Lung (tissue), 12 donors: ENCODE results near the gene MIB1. TPM values are rescaled to one million over a fixed set of nuclear protein-coding genes. Genes with fewer than 3 reads are reported as not detected.
"Not testable (repeated sequence)": the region's sequence is repeated elsewhere in the genome, so short reads cannot be mapped to it uniquely, and the experiment has no call there.

Source experiments
- ATAC-seq: fragments of 200-7000 bp; cut with Tn5 transposase; one replicate; pipeline ENCODE4 v1.9.1; 2020; ENCODE audit warnings: moderate number of reproducible peaks; ENCODE audit not compliant: insufficient read depth, low FRiP score
- DNase-seq, 3 donors: peaks; one replicate each; pipeline ENCODE4 v3.0.0-alpha.2; 2013 to 2017
- H3K27ac ChIP-seq, 2 donors: one replicate each; pipeline ENCODE4 v1.5.1; 2013; ENCODE audit warnings: mild to moderate bottlenecking in 2 of 2, moderate library complexity in 2 of 2, control low read depth in 1 of 2, inconsistent platforms in 1 of 2, low read depth in 1 of 2, low read length in 1 of 2
- H3K27me3 ChIP-seq, 3 donors: one replicate each; pipeline ENCODE4 v1.5.1; 2013; ENCODE audit warnings: low read length in 2 of 3; ENCODE audit not compliant: control insufficient read depth in 3 of 3, insufficient read depth in 3 of 3
- H3K36me3 ChIP-seq, 4 donors: one replicate each; pipeline ENCODE4 v1.5.1; 2013; ENCODE audit warnings: low read length in 4 of 4, mild to moderate bottlenecking in 1 of 4, moderate library complexity in 1 of 4; ENCODE audit not compliant: control insufficient read depth in 4 of 4, insufficient read depth in 4 of 4
- H3K4me1 ChIP-seq, 5 donors: one replicate each; pipeline ENCODE4 v1.5.1; 2013; ENCODE audit warnings: low read length in 5 of 5, mild to moderate bottlenecking in 2 of 5, moderate library complexity in 1 of 5; ENCODE audit not compliant: control insufficient read depth in 5 of 5, insufficient read depth in 5 of 5
- H3K4me3 ChIP-seq: one replicate; pipeline ENCODE4 v1.5.1; 2013; ENCODE audit warnings: mild to moderate bottlenecking, control low read depth, moderate library complexity
- H3K9ac ChIP-seq, 2 donors: one replicate each; pipeline ENCODE4 v1.5.1; 2013; ENCODE audit warnings: low read length in 2 of 2, control low read depth in 1 of 2; ENCODE audit not compliant: insufficient read depth in 1 of 2
- H3K9me3 ChIP-seq, 4 donors: one replicate each; pipeline ENCODE4 v1.5.1; 2013; ENCODE audit warnings: low read length in 3 of 4, mild to moderate bottlenecking in 1 of 4, moderate library complexity in 1 of 4; ENCODE audit not compliant: control insufficient read depth in 4 of 4, insufficient read depth in 3 of 4
- WGBS, 2 donors: extraction: QIAGEN DNeasy Blood & Tissue Kit; methylation state at CpG; one replicate each; pipeline ENCODE4 v1.1.7; 2013; 5-methylcytosine and 5-hydroxymethylcytosine counted together
- polyA plus RNA-seq, 2 donors: library from polyadenylated mRNA; stranded (reverse); fragments of 200-250 nt; gene quantifications; one replicate each; pipeline ENCODE4 v1.2.1, GENCODE V29; 2013
- total RNA-seq, 2 donors: library from RNA; depleted of rRNA in 1 of 2; stranded (reverse); fragments of >200 nt in 1 of 2; gene quantifications; one replicate each; pipeline ENCODE4 v1.2.1, GENCODE V29; 2014 to 2021
- TF ChIP-seq, protein P1 (sequence below): IDR thresholded peaks from 2 replicates; pipeline ENCODE4 v1.5.1; 2012; ENCODE audit warnings: mild to moderate bottlenecking; ENCODE audit errors: control extremely low read depth, extremely low read depth
- donor health status: control.
- donor health status: control.
- donor health status: Bipolar disorder and iron deficiency.
- donor health status: healthy.
- donor health status: DM: yes; HTN: yes; CAD: no.

The MIB1 gene
- total and polyA plus RNA-seq, 4 donors = 4.5 to 62.0 (median 15.5) TPM

DNA sequence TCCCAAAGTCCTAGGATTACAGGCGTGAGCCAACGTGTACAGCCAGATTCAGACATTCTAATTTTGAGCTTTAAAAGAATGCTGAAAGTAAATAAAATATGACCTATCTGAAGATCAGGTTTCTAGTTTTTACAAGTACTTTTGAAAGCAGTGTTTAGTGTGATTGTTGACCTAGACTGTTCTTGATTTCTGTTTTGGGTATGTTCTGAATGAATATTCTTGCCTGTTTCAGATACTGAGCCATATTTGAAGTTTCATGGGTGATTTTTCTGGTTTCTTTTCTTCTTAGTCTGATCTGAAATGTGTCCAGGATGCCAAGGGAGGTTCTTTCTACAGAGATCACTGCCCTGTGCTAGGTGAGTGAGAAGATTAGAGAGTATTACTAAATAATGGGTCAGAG lies 37.2 kb downstream of the MIB1 start:
- Histone ChIP-seq H3K9ac (no peak overlapping the region), H3K36me3 (peaks cover 9 to 27% (median 16%) of the 10 kb centered on the region in 4 donors), H3K4me1 (no peaks in the 10 kb centered on the region), H3K27ac (no peak overlapping the region), H3K27me3 (no peaks in the 10 kb centered on the region), H3K9me3 (no peaks in the 10 kb centered on the region), H3K4me3 (no peak overlapping the region)
- WGBS, 2 donors = 64 to 91% methylated on average over 2 of the region's 2 CpGs
- TF ChIP-seq, protein P1, sequence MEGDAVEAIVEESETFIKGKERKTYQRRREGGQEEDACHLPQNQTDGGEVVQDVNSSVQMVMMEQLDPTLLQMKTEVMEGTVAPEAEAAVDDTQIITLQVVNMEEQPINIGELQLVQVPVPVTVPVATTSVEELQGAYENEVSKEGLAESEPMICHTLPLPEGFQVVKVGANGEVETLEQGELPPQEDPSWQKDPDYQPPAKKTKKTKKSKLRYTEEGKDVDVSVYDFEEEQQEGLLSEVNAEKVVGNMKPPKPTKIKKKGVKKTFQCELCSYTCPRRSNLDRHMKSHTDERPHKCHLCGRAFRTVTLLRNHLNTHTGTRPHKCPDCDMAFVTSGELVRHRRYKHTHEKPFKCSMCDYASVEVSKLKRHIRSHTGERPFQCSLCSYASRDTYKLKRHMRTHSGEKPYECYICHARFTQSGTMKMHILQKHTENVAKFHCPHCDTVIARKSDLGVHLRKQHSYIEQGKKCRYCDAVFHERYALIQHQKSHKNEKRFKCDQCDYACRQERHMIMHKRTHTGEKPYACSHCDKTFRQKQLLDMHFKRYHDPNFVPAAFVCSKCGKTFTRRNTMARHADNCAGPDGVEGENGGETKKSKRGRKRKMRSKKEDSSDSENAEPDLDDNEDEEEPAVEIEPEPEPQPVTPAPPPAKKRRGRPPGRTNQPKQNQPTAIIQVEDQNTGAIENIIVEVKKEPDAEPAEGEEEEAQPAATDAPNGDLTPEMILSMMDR = no peak
- peak in 1 of 3 donors; percentile 11 for DNase-seq
- ATAC-seq = no peak

DNA sequence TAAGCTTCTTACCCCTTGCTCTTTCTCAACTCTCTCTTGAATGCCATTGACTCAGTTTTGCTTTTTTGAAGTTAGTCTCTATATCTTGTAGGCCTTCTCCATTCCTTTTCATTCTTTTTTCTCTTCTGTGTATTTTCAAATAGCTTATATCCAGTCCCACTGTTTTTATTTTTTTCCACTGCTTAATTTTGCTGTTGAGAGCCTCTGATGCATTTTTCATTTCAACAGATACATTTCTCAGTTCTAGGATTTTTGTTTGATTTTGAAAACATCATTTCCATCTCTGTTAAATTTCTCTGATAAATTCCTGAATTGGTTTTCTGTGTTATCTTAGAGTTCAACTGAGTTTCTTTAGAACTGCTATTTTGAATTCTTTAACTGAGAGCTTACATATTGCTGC lies 45.9 kb downstream of the MIB1 start:
- Histone ChIP-seq H3K4me1 (no peaks in the 10 kb centered on the region), H3K9ac (no peak overlapping the region), H3K36me3 (peaks cover 2 to 53% (median 31%) of the 10 kb centered on the region in 4 donors), H3K27ac (no peak overlapping the region), H3K27me3 (no peaks in the 10 kb centered on the region), H3K9me3 (peaks cover 0 to 3% (median under 1%) of the 10 kb centered on the region in 4 donors), H3K4me3 (no peak overlapping the region)
- ATAC-seq (no peak), DNase-seq (peak in 1 of 3 donors; percentile 9)
- TF ChIP-seq, protein P1 = no peak

DNA sequence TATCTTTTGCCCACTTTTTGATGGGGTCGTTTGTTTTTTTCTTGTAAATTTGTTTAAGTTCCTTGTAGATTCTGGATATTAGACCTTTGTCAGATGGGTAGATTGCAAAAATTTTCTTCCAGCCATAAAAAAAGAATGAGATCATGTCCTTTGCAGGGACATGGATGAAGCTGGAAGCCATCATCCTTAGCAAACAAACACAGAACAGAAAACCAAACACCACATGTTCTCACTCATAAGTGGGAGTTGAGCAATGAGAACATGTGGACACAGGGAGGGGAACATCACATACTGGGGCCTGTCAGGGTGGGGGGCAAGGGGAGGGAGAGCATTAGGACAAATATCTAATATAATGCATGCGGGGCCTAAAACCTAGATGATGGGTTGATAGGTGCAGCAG lies 55.5 kb downstream of the MIB1 start:
- WGBS, 2 donors = 85 to 88% methylated on average over 2 of the region's 2 CpGs
- H3K27ac ChIP-seq, H3K9ac ChIP-seq, H3K36me3 ChIP-seq, H3K9me3 ChIP-seq, ATAC-seq, H3K4me1 ChIP-seq, H3K27me3 ChIP-seq, H3K4me3 ChIP-seq, DNase-seq: not testable (repeated sequence)

- DNase-seq (no peak), ATAC-seq (no peak)
- TF ChIP-seq, protein P1 = no peak
- Histone ChIP-seq H3K9ac (no peak overlapping the region), H3K27me3 (no peaks in the 10 kb centered on the region), H3K9me3 (no peaks in the 10 kb centered on the region), H3K36me3 (peaks cover 0 to 5% (median 3%) of the 10 kb centered on the region in 4 donors), H3K4me1 (no peaks in the 10 kb centered on the region), H3K27ac (no peak overlapping the region), H3K4me3 (no peak overlapping the region)
These were observed 57.5 kb downstream of the MIB1 start for GRCh38 chr18:21798126-21798525.
